Measurements from ENCODE around the gene DNAJC28.
"Not testable (repeated sequence)": the region's sequence is repeated elsewhere in the genome, so short reads cannot be mapped to it uniquely, and the experiment has no call there.

DNAJC28 gene

DNA sequence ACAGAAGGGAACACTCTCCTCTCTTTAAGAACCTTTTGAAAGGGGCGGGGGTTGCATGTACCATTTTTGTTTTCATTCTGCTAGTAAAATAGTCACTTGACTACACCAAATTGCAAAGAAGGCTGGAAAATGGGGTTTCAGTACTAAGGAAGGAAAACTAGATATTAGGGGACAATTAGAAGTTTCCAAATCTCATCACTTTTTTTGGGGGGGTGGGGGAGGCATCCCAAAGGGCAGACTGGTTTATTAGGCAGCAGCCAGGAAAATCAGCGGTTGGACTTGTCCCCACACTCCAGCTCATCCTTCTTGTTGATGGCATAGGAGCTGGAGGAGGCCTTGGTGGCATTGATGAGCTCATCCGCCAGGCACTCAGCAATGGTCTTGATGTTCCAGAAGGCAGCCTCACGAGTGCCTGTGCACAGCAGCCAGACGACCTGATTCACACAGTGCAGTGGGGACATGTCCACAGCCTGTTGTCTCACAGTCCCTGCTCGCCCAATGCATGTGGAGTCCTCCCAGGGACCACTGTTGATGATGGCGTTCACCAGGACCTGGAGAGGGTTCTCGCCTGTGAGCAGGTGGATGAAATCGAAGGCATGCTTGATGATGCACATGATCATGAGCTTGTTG lies 10.1 kb downstream of the DNAJC28 start:
- no peak for DNase-seq (ENCODE audit: low spot score)

GRCh38 chr21:33480481-33481103 lies 10.9 kb downstream of the DNAJC28 start:
- no peak for DNase-seq (ENCODE audit: low spot score)

DNA sequence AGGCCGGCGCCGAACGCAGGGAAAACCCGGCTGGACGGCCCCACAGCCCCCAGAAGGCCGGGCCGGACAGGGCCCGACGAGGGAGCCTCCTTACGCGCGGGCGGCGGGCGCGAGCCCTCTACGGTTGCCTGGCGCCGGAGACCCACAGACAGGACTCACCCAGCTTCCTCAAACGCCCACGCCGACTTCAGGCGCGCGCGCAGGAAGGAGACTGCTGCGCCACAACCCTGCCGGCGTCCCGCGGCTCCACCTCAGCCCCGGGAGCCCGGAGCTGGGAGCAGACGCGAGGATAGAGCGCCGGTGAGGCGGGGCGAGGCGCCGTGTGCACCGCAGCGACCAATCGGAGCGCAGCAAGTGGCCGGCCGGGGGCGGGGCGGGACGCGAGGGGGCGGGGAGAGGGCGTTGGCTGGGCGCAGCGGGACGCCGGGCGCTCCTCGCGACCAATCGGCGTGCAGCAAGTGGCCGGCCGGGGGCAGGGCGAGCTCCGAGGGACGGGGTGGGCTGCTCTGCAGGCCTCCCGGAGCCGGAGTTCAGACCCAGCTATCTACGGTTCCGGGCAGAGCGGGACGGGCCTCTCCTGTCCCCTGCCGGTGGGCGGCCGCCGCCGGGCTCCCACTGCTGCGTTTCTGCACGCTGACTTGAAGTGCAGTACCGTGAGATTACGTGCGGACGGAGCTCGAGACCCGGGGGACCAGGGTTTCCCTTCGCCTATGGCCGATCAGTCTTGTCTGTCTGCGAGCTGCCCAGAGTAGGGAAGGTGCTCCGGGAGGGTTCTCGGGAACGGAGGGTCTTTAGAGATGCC lies 11.6 kb downstream of the DNAJC28 start, which contains the start of gene TMEM50B:
Gene TMEM50B, minus strand, starts transcription at position 296 of the 802 bp plus-strand sequence. CDS start 11,089 bp downstream, outside the sequence.
- peak; percentile 93 for DNase-seq (ENCODE audit: low spot score)

DNA sequence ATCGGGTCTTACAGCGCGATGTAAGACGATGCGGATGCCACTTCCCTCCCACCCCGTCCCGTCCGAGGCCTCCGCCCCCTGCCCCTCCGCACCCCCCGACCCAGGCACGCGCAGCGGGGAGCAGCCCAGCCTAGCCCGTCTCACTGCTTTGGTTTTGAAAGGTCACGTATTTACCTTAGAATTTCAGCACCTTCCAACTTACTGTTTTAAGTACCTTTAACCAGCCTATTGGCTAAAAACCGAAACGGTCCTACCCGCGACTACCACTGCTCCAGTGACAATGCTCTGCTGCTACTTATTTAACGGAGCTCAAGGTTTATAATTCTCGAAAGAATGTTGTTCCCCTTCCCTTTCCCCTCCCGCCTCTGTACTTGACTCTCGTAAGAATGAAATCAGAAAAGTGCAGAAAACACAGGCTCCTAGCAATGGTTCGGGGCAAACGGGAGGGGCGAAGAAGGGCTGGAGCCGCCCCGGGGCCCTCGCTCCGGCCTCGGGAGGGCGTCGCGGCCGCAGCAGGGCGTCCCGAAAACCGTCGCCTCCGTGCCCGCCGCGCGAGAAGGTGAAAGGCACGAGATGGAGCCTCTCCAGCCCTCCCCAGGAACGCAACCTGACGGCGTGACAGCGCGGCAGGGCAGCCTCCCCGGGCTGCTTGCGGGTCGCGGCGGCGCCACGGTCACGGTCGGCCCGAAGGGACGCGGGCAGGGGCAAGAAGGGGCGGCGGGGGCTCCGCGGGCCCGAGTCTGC lies 12.4 kb downstream of the DNAJC28 start:
- DNase-seq (ENCODE audit: low spot score): peak; percentile 26

DNA sequence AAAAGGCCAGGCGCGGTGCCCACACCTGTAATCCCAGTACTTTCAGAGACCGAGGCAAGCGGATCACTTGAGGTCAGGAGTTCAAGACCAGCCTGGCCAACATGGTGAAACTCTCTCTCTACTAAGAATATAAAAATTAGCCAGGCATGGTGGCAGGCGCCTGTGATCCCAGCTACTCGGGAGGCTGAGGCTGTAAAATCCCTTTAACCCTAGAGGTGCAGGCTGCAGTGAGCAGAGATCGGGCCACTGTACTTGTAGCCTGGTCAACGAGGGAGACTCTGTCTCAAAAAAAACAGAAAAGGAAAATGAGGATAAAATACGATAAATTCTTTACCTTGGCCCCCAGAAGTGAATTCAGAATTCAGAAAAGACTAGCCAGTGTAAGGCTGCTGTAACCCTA lies 13.3 kb downstream of the DNAJC28 start:
- DNase-seq (ENCODE audit: low spot score): no peak

DNA sequence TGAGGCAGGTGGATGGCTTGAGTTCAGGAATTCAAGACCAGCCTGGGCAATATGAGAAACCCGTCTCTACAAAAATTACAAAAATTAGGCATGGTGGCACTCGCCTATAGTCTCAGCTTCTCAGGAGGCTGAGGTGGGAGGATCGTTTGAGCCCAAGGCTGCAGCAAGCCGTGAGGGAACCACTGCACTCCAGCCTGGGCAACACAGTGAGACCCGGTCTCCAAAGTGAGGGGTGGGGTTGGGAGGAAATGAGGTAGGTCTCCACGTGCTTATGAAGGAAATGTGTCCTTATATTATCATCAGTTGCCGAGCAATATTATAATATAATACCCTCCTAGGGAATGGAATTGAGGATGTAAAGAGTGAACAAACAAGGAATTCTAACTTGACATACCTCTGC lies 14.4 kb downstream of the DNAJC28 start:
- no peak for DNase-seq (ENCODE audit: low spot score)

- no peak for DNase-seq (ENCODE audit: low spot score)
Observed at GRCh38 chr21:33473344-33473743, 18.2 kb downstream of the DNAJC28 start.

DNA sequence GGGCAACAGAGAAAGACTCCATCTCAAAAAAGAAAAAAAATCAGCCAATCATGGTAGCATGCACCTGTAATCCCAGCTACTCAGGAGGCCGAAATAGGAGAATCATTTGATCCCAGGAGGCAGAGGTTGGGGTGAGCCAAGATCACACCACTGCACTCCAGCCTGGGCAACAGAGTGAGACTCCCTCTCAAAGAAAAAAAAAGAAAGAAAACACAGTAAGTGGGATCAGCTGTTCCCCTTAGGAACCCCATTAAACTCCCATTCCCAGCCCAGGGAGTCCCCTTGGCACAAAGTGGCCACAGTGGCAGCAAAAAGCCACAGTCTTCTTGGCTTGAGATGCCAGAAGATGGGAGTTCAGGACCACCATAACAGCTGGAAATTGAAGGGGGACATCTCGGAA lies 20.8 kb downstream of the DNAJC28 start:
- DNase-seq (ENCODE audit: low spot score): no peak

GRCh38 chr21:33469183-33469582 lies 22.3 kb downstream of the DNAJC28 start:
- DNase-seq (ENCODE audit: low spot score): not testable (repeated sequence)

GRCh38 chr21:33461538-33462250 lies 29.8 kb downstream of the DNAJC28 start:
- DNase-seq (ENCODE audit: low spot score): no peak

DNA sequence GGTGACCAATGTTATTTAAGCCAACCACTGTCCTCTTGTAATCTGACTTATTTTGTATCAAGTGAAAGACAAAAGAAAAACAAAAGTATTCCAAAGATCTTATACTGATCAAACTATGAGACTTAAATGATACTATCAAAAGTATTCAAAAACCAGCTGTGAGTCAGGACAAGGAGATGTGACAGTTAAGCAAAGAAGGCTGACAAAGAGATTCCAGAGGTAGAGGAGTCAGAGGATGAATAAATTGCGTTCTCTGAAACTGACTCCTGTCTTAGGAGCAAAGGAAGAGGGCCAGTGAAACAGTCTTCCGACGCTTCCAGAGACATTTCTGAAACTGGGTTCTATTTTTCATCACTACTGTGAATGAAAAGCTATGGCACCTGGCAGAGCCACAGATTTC lies 32.7 kb downstream of the DNAJC28 start:
- no peak for DNase-seq (ENCODE audit: low spot score)

DNA sequence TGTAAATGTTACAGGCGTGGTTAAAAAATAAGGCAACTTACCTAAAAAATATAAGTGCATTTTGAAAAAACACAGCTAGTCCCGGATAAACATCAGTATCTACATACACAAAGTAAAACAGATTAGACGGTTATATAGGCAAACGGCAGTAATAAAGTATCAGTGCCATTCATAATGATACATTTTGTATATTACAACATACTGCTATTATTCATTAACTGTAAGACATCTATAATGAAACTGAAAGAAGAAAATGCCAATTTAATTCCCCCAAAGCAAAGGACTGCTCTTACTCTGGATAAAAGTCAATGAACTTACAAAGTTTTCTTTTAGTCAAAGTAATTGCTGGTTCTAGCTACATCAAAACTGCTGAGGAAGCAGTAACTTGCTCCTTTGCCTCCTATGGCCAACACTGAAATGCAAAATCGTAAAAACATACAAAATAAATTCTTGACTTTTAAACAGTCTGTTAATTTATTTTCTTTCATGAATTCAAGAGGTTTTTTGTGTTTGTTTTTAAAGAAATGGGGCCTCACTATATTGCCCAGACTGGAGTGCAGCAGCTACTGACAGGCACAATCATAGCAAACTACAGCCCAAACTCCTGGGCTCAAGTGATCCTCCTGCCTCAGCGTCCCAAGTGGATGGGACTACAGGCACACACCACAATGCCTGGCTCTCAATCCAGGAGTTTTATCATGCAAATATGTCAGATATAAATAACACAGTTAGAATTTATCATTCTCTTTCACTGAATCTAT lies 35.6 kb downstream of the DNAJC28 start:
- DNase-seq (ENCODE audit: low spot score): no peak

GRCh38 chr21:33452362-33452761 lies 39.2 kb downstream of the DNAJC28 start:
- no peak for DNase-seq (ENCODE audit: low spot score)

- no peak for DNase-seq (ENCODE audit: low spot score)
Observed at GRCh38 chr21:33451634-33452071, 39.9 kb downstream of the DNAJC28 start.

GRCh38 chr21:33449616-33450015 lies 41.9 kb downstream of the DNAJC28 start:
- no peak for DNase-seq (ENCODE audit: low spot score)

DNA sequence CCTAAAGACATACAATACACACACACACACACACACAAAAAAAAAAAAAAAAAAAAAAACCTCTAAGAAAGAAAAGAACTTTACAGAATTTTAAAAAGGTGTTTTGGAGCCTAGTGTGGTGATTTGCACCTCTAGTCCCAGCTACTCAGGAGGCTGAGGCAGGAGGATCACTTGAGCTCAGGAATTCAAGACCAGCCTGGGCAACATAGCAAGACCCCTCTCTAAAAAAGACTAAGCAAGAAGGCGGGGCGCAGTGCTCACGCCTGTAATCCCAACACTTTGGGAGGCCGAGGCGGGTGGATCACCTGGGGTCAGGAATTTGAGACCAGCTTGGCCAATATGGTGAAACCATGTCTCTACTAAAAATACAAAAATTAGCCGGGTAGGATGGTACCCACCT lies 44.9 kb downstream of the DNAJC28 start:
- DNase-seq (ENCODE audit: low spot score): not testable (repeated sequence)

DNA sequence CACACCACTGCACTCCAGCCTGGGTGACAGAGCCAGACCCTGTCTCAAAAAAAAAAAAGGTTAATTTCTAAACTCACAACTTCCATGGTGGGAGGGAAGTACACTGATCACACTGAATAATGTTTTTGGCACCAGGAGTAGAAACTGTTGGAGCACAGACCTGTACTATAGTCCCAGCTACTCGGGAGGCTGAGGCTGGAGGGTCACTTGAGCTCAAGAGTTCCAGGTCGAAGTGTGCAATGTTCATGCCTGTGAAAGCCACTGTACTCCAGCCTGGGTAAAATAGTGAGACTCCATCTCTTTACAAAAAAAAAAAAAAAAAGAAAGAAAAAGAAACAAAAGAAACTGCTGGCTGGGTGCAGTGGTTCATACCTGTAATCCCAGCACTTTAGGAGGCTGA lies 47.0 kb downstream of the DNAJC28 start:
- DNase-seq (ENCODE audit: low spot score): no peak

DNA sequence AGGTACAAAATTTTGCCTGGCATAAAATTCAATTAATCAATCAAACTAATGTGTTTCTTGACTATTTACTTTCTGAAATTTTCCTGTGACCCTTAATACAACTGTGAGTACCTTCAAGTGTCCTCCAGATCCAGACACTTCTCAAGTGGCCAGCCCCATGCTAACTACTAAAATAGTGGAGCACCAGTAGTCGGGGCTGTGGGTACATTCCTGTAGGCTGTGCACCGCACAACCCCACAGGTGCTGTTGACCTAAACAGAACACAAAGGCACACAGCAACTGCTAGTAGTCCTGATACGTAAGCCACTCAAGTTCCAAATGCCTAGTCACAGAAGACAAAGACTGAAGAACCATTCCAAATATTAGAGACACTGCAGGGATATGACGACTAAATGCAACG lies 48.3 kb downstream of the DNAJC28 start:
- no peak for DNase-seq (ENCODE audit: low spot score)

DNA sequence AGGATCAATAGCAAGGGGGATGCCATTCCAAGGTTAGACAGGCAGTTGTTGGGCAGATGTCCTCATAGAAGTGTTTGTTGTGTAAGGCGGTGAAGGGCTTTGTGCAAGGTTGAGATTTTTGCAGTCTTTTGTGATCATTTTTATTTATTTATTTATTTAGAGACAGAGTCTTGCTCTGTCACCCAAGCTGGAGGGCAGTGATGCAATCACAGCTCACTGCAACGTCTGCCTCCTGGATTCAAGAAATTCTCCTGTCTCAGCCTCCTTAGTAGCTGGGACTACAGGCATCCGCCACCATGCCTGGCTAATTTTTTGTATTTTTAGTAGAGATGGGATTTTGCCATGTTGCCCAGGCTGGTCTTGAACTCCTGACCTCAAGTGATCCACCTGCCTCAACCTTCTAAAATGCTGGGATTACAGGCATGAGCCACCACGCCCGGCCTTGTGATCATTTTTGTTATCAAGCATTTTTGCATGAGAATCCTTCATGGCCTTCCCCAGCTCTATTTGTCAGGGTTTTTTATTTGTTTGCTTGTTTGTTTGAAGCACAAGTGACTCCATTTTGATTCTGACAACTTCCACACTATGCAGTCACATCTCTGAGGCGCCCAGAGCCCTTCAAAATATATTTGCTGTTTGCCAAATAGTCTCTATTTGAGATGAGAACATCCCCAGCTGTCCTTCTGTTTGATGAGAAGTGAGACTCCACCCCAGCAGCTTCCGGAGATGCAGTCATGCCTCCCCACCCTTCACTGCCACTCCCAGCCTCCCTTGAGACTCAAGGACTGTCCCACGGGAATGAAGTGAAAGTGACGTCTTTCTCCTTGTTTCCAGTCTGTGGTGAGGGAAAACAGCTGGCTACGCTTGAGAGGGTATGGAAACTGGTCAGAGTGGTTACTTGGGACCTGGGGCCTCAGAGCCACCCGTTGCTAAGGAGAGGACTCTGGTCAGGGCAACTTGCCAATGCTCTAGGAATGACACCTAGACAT lies 49.7 kb downstream of the DNAJC28 start:
- no peak for DNase-seq (ENCODE audit: low spot score)
